Measurements from ENCODE around the gene HSD17B14. TPM values are rescaled to one million over a fixed set of nuclear protein-coding genes. Genes with fewer than 3 reads are reported as not detected.

HSD17B14 gene
- total RNA-seq, 1 experiment from 2014 or later = 2.6 TPM

- no peak overlapping the region for H3K4me3 Mint-ChIP-seq (ENCODE audit: low read depth, unreplicated experiment)
- intact Hi-C loops (cut with micrococcal nuclease; ENCODE audit: unreplicated experiment) = no loop called here
- no peaks in the 10 kb centered on the region for H3K4me1 Mint-ChIP-seq (ENCODE audit: low read depth, unreplicated experiment)
- no TSS peak for BruUV-seq (replicated peaks)
- H3K27ac Mint-ChIP-seq (ENCODE audit: unreplicated experiment) = no peak overlapping the region
- TF ChIP-seq CTCF (IDR thresholded peaks at IDR 0.05; ENCODE audit: unreplicated experiment) = no peak
- H3K9me3 Mint-ChIP-seq (ENCODE audit: low read depth, unreplicated experiment) = no peaks in the 10 kb centered on the region
- no peaks in the 10 kb centered on the region for H3K27me3 Mint-ChIP-seq (ENCODE audit: unreplicated experiment)
- CTCF ChIA-PET = no interaction called here
- peaks cover 31% of the 10 kb centered on the region for H3K36me3 Mint-ChIP-seq (ENCODE audit: insufficient read depth, unreplicated experiment)
- no peak for DNase-seq
Observed at GRCh38 chr19:48861313-48861712, 25.0 kb upstream of the HSD17B14 start.

- H3K27ac Mint-ChIP-seq (ENCODE audit: unreplicated experiment) = no peak overlapping the region
- intact Hi-C loops (cut with micrococcal nuclease; ENCODE audit: unreplicated experiment) = no loop called here
- no peak for DNase-seq
- no peak overlapping the region for H3K4me3 Mint-ChIP-seq (ENCODE audit: low read depth, unreplicated experiment)
- TF ChIP-seq CTCF (IDR thresholded peaks at IDR 0.05; ENCODE audit: unreplicated experiment) = no peak
- no peaks in the 10 kb centered on the region for H3K27me3 Mint-ChIP-seq (ENCODE audit: unreplicated experiment)
- CTCF ChIA-PET = no interaction called here
- peaks cover 34% of the 10 kb centered on the region for H3K36me3 Mint-ChIP-seq (ENCODE audit: insufficient read depth, unreplicated experiment)
- BruUV-seq (replicated peaks) = no TSS peak
- H3K4me1 Mint-ChIP-seq (ENCODE audit: low read depth, unreplicated experiment) = peaks cover 3% of the 10 kb centered on the region
- no peaks in the 10 kb centered on the region for H3K9me3 Mint-ChIP-seq (ENCODE audit: low read depth, unreplicated experiment)
Observed at GRCh38 chr19:48859711-48860572, 23.7 kb upstream of the HSD17B14 start.

- Mint-ChIP-seq H3K4me1 (ENCODE audit: low read depth, unreplicated experiment) (peaks cover 7% of the 10 kb centered on the region), H3K36me3 (ENCODE audit: insufficient read depth, unreplicated experiment) (peaks cover 32% of the 10 kb centered on the region), H3K4me3 (ENCODE audit: low read depth, unreplicated experiment) (no peak overlapping the region), H3K27me3 (ENCODE audit: unreplicated experiment) (no peaks in the 10 kb centered on the region), H3K27ac (ENCODE audit: unreplicated experiment) (no peak overlapping the region), H3K9me3 (ENCODE audit: low read depth, unreplicated experiment) (no peaks in the 10 kb centered on the region)
- no peak for TF ChIP-seq CTCF (IDR thresholded peaks at IDR 0.05; ENCODE audit: unreplicated experiment)
- CTCF ChIA-PET = no interaction called here
- DNase-seq = no peak
- no TSS peak for BruUV-seq (replicated peaks)
- intact Hi-C loops (cut with micrococcal nuclease; ENCODE audit: unreplicated experiment) = no loop called here
Observed at GRCh38 chr19:48858984-48859710, 22.9 kb upstream of the HSD17B14 start.

GRCh38 chr19:48856921-48857320, 20.6 kb upstream of the HSD17B14 start:
- no peak overlapping the region for H3K27ac Mint-ChIP-seq (ENCODE audit: unreplicated experiment)
- H3K36me3 Mint-ChIP-seq (ENCODE audit: insufficient read depth, unreplicated experiment) = peaks cover 26% of the 10 kb centered on the region
- H3K4me3 Mint-ChIP-seq (ENCODE audit: low read depth, unreplicated experiment) = no peak overlapping the region
- no peak for DNase-seq
- intact Hi-C loops (cut with micrococcal nuclease; ENCODE audit: unreplicated experiment) = no loop called here
- H3K27me3 Mint-ChIP-seq (ENCODE audit: unreplicated experiment) = no peaks in the 10 kb centered on the region
- BruUV-seq (replicated peaks) = no TSS peak
- TF ChIP-seq CTCF (IDR thresholded peaks at IDR 0.05; ENCODE audit: unreplicated experiment) = no peak
- peaks cover 7% of the 10 kb centered on the region for H3K4me1 Mint-ChIP-seq (ENCODE audit: low read depth, unreplicated experiment)
- H3K9me3 Mint-ChIP-seq (ENCODE audit: low read depth, unreplicated experiment) = no peaks in the 10 kb centered on the region
- CTCF ChIA-PET = interaction anchor here (0.5 to 0.7 kb wide), 2 partner anchors 11 to 181 kb away, joined by 3 read pairs; no protein-coding TSS in a partner anchor
